Thoracic aorta (tissue), 2 donors: ENCODE data around the gene EFHC1. TPM values are rescaled to one million over a fixed set of nuclear protein-coding genes. Genes with fewer than 3 reads are reported as not detected.
A peak's percentile ranks its signal among the peaks of the same experiment; 100 is the strongest.

Experiments
- ATAC-seq: fragments of 150-250 bp; one replicate; pipeline ENCODE4 v1.8.0; 2017; ENCODE audit warnings: low read depth; ENCODE audit not compliant: insufficient number of reproducible peaks, low FRiP score
- DNase-seq: peaks from one replicate; pipeline ENCODE4 v3.0.0-alpha.2; 2020; ENCODE audit warnings: low spot score
- H3K27ac ChIP-seq, 2 donors: fragments of 200-600 bp; sonication (generic); 1 replicate in 1 of 2; 2 replicates in 1 of 2; pipeline ENCODE4 v1.5.1; 2016; ENCODE audit warnings: mild to moderate bottlenecking in 2 of 2, moderate library complexity in 2 of 2
- H3K27me3 ChIP-seq: fragments of 200-600 bp; sonication (generic); replicated peaks from 2 replicates; pipeline ENCODE4 v1.6.0; 2016; ENCODE audit warnings: mild to moderate bottlenecking; ENCODE audit not compliant: insufficient read depth
- H3K36me3 ChIP-seq: fragments of 200-600 bp; sonication (generic); one replicate; pipeline ENCODE4 v1.5.1; 2016
- H3K4me1 ChIP-seq, 2 donors: fragments of 200-600 bp; sonication (generic); 1 replicate in 1 of 2; 2 replicates in 1 of 2; pipeline versions ENCODE4 v1.5.1 to v1.6.0; 2016; ENCODE audit warnings: low read depth in 2 of 2, mild to moderate bottlenecking in 1 of 2; ENCODE audit not compliant: control insufficient read depth in 1 of 2
- H3K4me3 ChIP-seq: fragments of 200-600 bp; sonication (generic); 2 replicates; pipeline ENCODE4 v1.5.1; 2016; ENCODE audit warnings: mild to moderate bottlenecking
- H3K9me3 ChIP-seq: fragments of 200-600 bp; sonication (generic); 2 replicates; pipeline ENCODE4 v1.5.1; 2016
- total RNA-seq, 2 donors: library from RNA; depleted of rRNA; stranded (reverse); fragments of >200 nt; gene quantifications; one replicate each; pipeline versions ENCODE4 v1.1.0 to v1.2.3, GENCODE V29; 2016
- TF ChIP-seq, protein P1 (sequence below): fragments of 200-600 bp; sonication (generic); IDR thresholded peaks from one replicate; pipeline ENCODE4 v1.5.1; 2019; ENCODE audit warnings: antibody characterized with exemption

EFHC1 gene
- total RNA-seq, 2 donors from 2014 or later, result 13.5 to 14.9 TPM

- ATAC-seq (no peak), DNase-seq (no peak)
Measured at GRCh38 chr6:52502306-52503029, 82.3 kb downstream of the EFHC1 start.

DNA sequence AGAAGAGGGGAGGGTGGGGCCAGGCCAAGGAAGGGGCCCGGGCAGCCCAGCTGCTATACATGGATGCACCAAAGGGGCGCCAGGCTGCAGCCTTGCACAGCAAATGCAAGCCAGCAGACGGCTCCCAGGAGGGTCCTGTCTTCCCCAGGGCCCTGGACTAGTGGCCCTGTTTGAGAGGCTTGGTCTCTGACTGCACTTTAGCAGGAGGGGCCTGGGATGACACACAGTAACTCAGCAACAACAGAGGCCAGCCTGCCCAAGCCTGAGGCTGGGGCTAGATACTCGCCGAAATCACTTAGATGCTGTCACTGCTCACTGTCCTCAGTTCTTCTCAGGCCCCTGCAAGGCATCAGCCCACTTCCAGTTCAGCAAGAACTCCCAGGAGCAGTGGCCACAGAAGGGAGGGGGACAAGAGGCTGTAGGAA, 83.2 kb downstream of the EFHC1 start:
- TF ChIP-seq, protein P1, sequence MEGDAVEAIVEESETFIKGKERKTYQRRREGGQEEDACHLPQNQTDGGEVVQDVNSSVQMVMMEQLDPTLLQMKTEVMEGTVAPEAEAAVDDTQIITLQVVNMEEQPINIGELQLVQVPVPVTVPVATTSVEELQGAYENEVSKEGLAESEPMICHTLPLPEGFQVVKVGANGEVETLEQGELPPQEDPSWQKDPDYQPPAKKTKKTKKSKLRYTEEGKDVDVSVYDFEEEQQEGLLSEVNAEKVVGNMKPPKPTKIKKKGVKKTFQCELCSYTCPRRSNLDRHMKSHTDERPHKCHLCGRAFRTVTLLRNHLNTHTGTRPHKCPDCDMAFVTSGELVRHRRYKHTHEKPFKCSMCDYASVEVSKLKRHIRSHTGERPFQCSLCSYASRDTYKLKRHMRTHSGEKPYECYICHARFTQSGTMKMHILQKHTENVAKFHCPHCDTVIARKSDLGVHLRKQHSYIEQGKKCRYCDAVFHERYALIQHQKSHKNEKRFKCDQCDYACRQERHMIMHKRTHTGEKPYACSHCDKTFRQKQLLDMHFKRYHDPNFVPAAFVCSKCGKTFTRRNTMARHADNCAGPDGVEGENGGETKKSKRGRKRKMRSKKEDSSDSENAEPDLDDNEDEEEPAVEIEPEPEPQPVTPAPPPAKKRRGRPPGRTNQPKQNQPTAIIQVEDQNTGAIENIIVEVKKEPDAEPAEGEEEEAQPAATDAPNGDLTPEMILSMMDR, result no peak
- ATAC-seq (no peak), DNase-seq (no peak)
- Histone ChIP-seq H3K4me1 (peaks cover 35 to 71% of the 10 kb centered on the region in 2 donors), H3K36me3 (peaks cover 27% of the 10 kb centered on the region), H3K4me3 (no peak overlapping the region), H3K9me3 (no peaks in the 10 kb centered on the region), H3K27ac (peak overlapping the region; percentile 83 to 87), H3K27me3 (no peaks in the 10 kb centered on the region)

More at GRCh38 chr6:52502306-52503029, 82.3 kb downstream of the EFHC1 start:
- H3K4me3 ChIP-seq, result no peak overlapping the region
- peaks cover 42 to 74% of the 10 kb centered on the region in 2 donors for H3K4me1 ChIP-seq
- H3K36me3 ChIP-seq, result peaks cover 21% of the 10 kb centered on the region
- H3K27ac ChIP-seq, result peak overlapping the region; percentile 83 to 87
- H3K27me3 ChIP-seq, result no peaks in the 10 kb centered on the region
- TF ChIP-seq, protein P1, result no peak
- no peaks in the 10 kb centered on the region for H3K9me3 ChIP-seq

DNA sequence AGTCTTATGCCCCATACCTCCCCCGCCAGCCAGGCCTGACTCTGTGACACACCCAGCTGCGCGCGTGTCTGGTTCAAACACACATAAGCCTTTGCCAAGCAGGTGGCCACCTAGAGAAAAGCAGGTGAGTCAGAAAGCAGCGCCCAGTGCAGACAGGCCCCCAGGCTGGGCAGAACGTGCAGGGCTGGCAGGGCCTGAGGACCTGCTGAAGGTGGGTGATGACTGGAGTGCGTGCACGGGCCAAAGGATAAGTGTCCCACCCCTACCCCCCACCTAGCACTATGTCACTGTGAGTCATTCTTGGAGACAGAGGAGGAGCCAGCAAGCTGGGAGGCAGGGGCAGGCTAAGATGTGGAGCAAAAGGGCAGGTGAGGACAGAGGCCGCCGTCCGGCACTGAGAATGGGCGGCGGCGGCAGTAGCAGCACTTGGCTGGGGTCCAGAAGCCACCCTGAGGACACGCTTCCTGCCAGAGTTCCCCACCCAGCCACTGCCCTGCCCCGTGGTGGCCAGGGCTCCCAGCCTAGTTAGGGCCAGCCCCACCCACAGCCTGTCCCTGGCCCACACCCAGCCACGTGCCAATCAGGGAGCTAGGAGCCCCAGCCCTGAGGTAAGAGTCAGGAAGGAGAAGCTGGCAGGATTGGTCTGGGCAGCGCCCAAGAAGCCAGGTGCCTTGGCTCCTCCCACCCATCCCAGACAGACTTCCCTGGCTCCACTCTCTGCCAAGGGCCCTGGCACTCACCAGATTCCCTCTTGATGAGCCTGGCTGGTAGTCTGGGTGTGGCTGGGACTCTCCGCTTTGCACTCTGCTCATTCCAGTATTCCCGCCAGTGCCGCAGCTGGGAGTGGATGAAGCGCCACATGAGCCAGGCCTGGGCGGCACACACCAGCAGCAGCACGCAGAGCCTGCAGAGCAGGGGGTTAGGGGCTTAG, 84.0 kb downstream of the EFHC1 start:
- H3K27ac ChIP-seq, result peak overlapping the region; percentile 83 to 87
- H3K4me3 ChIP-seq, result peak overlapping the region; percentile 22
- H3K36me3 ChIP-seq, result peaks cover 32% of the 10 kb centered on the region
- DNase-seq (peak; percentile 75), ATAC-seq (peak; percentile 77)
- TF ChIP-seq, protein P1, result no peak
- peaks cover 29 to 71% of the 10 kb centered on the region in 2 donors for H3K4me1 ChIP-seq
- H3K9me3 ChIP-seq, result no peaks in the 10 kb centered on the region
- no peaks in the 10 kb centered on the region for H3K27me3 ChIP-seq

- peaks cover 35% of the 10 kb centered on the region for H3K36me3 ChIP-seq
- peak overlapping the region; percentile 22 for H3K4me3 ChIP-seq
- no peak for DNase-seq
- H3K27ac ChIP-seq, result peak overlapping the region; percentile 83 to 87
- no peak for ATAC-seq
- peaks cover 25 to 71% of the 10 kb centered on the region in 2 donors for H3K4me1 ChIP-seq
- TF ChIP-seq, protein P1, result no peak
- H3K27me3 ChIP-seq, result no peaks in the 10 kb centered on the region
- no peaks in the 10 kb centered on the region for H3K9me3 ChIP-seq
Measured at GRCh38 chr6:52504782-52505136, 84.6 kb downstream of the EFHC1 start.
